GM19452 (cell line): Measurements from ENCODE around the gene PLSCR4.
A peak's percentile ranks its signal among the peaks of the same experiment; 100 is the strongest.

Experiments used
- ATAC-seq: cut with Tn5 transposase; IDR thresholded peaks from one replicate; pipeline ENCODE4 v1.9.1; 2021; ENCODE audit not compliant: unreplicated experiment

Gene PLSCR4

GRCh38 chr3:146162561-146162960, 88.3 kb downstream of the PLSCR4 start:
- ATAC-seq = no peak

- ATAC-seq = no peak
Observed at GRCh38 chr3:146161663-146162002, 89.3 kb downstream of the PLSCR4 start.

GRCh38 chr3:146160964-146161662, 89.8 kb downstream of the PLSCR4 start, which contains the start of gene PLOD2:
Gene PLOD2 (minus strand): TSS chr3:146161184. CDS start chr3:146160989, 195 bp downstream.
- peak; percentile 57 for ATAC-seq

- ATAC-seq = peak; percentile 14
Observed at GRCh38 chr3:146160321-146160963, 90.5 kb downstream of the PLSCR4 start.

- ATAC-seq = no peak
Observed at GRCh38 chr3:146159616-146160320, 91.1 kb downstream of the PLSCR4 start.

- no peak for ATAC-seq
Observed at GRCh38 chr3:146159037-146159436, 91.9 kb downstream of the PLSCR4 start.

GRCh38 chr3:146157325-146158060, 93.4 kb downstream of the PLSCR4 start:
- no peak for ATAC-seq

GRCh38 chr3:146156666-146157314, 94.1 kb downstream of the PLSCR4 start:
- ATAC-seq = no peak

GRCh38 chr3:146156095-146156494, 94.8 kb downstream of the PLSCR4 start:
- ATAC-seq = no peak

GRCh38 chr3:146154995-146155394, 95.9 kb downstream of the PLSCR4 start:
- no peak for ATAC-seq

- ATAC-seq = no peak
Observed at GRCh38 chr3:146154316-146154715, 96.6 kb downstream of the PLSCR4 start.

- no peak for ATAC-seq
Observed at GRCh38 chr3:146153429-146153828, 97.5 kb downstream of the PLSCR4 start.

- no peak for ATAC-seq
Observed at GRCh38 chr3:146152834-146153233, 98.1 kb downstream of the PLSCR4 start.

GRCh38 chr3:146148468-146148931, 102.4 kb downstream of the PLSCR4 start:
- ATAC-seq = no peak

GRCh38 chr3:146145642-146146041, 105.3 kb downstream of the PLSCR4 start:
- ATAC-seq = no peak

GRCh38 chr3:146142757-146143156, 108.1 kb downstream of the PLSCR4 start:
- ATAC-seq = no peak
